Measurements from ENCODE around the gene CA10.
A peak's percentile ranks its signal among the peaks of the same experiment; 100 is the strongest.

Gene CA10

DNA sequence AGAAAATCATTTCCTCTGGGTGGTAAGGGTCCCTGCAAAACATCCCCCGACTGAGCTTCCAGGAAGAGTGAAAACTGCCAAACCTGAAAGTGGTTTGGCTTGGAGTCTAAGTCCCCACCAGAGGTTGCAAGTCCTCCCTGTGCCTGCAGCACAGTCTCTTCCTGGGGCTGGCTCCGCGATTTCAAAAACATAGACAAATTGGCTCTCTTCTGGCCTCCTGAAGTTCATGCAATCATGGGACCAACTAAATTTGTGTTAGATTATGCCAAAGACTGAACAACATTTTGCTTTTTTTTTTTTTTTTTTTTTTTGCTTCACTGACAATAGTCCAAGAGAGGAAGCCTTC is 447.9 kb downstream of the CA10 start:
- no peak for DNase-seq

DNA sequence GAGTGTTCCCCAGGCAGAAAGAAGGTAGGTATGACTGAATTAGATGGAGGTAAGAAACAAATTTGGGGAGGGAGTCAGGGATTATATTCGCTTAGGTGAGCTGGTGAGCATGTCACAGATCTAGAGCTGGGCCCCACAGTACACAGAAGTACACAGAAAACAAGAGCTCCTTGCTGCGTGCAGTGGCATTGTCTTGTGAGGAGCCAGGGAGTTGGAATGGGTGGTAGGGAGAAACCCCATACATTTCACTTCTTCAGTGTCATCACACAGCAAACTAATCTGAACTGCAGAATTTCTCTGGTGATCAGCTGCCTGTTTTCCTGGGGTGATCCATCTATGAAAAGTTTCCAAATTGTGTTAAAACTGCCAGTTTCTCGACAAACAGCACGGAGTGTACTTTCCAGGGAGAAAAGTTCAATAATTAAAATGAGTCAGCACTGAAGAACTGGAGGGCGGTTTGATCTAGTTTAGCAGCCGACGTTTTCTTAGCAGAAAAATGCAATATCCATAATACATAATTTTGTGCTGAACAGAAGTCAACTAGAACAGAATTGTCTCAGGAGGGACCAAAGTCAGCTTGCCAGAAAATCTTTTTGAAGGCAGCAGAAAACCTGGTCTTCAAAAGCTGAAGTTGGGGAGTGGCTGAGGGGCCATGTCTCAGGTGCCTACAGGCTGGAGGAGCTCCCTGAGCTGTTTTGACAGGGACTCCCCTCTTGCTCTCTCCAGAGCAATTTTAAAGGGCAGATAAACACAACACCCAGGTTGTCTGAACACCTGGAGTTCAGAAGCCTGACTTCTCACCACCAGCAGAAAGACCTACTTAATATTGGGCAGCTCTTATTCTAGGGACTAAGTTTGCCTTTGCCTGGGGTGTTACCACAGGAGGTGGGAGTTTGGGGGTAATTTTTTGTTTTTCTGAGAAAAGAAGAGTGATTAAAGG is 448.6 kb downstream of the CA10 start:
- DNase-seq, result peak in 1 of 2 donors; percentile 4

DNA sequence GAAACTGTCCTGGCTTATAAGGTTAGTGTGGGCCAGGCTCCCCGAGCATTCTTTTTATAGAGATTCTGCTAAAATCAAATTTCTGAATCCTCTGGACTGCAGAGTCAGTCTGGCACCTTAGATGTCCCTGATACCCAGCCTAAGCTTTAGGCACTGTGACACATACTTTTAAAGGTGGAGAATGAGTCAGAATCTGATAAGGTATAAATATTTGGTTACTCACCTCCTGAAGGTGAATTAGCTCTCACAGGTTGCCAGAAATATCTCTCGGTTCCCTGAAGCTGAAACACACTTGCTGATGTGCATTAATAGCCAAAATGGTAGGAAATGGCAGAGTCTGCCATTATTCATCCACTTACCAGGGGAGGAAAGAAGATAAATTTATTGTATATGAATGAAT is 451.3 kb downstream of the CA10 start:
- no peak for DNase-seq

DNA sequence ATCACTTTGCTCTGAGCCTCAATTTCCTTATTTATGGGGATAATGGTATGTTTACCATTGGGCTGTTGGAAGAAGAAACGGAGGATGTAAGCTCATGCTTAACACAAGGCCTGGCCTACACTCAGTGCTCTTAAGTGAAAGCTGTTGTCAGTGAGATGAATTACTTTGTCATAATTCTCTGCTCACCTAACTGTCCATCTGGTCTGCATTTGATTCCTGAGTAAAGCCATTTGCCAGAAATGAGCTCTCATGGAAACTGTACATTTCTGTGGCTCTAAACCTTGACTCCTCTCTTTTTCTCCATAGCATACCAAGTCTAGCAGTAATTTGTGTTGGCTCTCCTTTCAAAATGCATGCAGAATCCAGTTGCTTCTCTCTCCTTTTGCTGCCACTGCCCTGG is 452.4 kb downstream of the CA10 start:
- no peak for DNase-seq

DNA sequence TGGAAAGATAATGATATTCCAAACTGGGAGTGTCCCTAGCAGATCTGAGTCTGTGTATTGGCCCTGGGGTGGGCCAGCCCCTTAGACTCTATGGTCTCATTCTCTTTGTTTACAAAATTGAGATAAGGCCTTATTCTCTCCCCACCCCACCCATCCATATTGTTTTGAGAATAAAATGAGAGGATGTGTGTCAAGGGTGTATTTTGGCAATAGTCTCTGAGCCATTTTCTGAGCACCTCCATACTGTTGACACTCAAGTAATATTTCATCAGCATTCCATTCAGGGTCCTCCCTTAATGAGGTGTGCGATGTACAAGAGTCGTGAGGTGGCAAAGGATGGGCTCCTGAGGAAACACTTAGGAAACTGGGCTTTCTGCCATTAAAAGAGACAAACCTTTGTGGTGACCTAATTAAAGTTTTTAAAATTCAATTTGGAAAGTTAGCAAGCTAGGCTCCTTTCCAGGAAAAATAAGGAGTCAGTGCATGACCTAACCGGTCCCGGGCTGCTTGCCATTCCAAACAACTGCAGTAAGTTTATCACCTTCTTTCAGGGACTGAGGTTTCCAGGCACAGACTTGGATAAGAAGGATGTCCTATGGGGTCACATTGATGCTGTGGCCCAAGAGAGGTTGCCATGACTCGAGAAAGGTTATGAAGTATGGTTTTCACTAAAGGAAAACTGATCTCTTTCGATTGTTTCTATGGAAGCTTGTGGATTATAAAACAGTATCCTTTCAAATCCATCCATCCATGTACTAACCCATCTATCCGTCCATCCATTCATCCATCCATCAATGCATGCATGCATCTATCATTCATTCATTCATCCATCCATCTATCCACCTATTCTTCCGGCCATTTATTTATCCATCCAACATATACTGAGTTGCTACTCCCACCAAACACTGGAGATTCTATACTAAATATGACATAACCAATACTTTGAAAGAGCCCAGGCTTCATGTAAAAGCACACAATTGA is 454.9 kb downstream of the CA10 start:
- no peak for DNase-seq

DNA sequence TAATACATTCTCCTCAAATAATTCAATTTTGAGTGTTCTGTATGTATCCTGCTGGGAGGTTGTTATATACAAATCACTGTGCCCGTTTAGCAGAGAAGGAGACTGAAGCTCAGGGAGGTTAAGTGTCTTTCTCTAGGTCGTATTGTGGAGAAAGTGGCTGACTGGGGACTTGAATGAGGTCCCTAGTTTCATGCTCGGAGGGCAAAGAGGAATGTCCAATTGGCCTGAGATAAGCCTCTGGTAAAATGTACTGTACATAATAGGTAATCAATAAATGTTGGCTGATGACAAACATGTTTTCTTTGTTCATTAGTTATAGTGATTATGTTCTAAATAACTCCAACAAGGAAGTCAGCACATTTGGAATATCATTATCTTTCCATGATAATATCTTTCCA is 455.6 kb downstream of the CA10 start:
- DNase-seq, result no peak

DNA sequence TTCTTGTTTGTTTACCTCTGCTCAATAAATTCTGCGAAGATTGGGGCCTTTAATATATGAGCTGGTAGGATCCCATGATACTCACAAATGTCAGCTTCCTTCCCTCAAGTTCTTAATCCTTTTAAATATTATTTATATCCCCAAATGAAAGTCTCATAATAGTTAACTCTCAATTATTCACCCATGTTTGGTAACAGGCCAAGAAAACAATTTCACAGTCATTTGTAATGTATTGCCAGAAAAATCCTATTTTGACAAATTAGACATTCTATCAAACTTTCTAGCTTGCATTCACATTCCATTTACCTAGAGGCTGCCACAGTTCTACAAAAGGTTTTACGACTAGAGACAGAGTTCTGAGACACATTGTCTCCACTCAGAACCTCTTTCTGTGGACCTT is 457.0 kb downstream of the CA10 start:
- DNase-seq, result no peak

DNA sequence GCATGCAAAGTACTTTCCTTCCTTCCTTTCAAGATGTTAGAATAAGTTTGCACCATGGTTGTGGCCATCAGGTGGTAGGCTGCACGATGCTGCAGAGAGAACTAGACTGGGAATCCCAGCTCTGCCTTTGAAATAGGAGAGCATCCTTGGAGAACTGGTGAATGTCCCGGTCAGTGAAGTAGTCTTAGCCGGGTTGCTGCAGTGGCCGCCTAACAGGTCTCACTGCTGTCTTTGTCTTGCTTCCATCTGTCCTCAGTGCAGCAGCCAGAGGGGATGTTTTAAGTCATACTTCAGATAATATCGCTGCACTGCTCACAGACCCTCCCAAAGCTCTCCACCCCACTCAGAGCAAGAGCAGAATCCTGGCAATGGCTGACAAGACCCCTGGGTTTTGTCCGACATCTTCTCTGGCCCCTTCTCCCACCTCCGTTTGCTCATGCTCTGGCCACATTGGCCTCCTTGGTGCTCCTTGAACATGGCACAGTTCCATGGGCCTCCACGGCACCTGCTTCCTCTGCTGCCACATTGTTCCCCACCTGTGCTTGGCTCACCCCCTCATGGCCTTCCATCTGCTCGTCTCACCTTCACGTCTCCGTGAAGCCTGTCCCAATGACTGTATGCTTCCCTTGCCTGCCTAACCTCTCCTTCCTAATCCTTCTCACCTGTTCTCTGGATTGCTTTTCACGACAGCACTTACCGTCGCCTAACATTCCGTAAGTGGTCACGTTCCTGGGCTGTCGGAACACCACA is 458.3 kb downstream of the CA10 start:
- DNase-seq, result no peak

DNA sequence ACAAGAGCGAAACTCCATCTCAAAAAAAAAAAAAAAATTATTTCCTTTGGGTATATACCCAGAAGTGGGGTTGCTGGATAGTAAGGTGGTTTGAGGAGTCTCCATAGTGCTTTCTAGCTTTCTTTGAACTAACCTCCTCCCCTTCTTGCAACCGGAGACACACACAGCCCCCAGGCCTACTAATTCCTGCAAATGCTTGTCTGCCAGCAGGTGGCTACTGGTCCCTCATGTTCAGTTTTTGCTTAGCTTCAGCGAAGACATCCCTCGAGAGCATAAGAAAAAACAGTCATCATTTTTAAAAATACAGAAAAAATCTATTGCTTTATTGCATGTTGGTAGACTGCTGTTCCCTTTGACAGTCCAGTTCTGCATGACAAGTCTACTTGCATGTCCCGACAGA is 459.2 kb downstream of the CA10 start:
- no peak for DNase-seq

DNA sequence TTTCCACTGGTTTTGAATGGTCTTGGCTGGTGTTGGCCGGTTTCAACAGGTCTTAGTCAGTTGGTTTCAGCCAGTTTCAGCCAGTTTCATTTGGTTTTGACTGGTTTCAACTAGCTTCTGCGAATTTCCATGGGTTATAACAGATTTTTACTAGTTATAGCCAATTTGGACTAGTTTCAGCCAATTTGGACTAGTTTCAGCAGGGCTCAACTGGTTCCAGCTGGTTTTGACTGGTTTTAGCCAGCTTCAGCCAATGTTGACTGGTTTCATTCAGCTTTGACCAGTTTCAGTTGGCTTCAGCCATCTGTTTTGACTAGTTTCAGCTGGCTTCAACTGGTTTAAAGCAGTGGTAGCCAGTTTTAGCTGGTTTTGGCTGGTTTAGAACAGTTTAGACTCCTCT is 465.6 kb downstream of the CA10 start:
- DNase-seq, result no peak

DNA sequence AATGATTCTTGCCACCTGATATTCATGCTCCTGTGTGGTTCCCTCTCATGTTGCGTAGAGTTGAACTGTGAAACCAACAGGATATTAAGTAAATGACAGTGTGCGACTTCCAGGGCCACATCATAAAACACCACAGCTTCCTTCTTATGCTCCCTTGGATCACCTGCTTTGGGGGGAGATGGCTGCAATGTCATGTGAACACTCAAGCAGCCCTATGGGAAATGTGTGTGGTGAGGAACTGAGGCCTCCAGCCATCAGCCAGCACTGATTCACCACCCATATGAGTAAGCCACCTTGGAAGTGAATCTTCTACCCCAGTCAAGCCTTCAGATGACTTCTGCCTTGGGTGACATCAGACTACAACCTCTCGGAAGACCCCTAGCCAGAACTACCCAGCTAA is 470.6 kb downstream of the CA10 start:
- DNase-seq, result no peak

DNA sequence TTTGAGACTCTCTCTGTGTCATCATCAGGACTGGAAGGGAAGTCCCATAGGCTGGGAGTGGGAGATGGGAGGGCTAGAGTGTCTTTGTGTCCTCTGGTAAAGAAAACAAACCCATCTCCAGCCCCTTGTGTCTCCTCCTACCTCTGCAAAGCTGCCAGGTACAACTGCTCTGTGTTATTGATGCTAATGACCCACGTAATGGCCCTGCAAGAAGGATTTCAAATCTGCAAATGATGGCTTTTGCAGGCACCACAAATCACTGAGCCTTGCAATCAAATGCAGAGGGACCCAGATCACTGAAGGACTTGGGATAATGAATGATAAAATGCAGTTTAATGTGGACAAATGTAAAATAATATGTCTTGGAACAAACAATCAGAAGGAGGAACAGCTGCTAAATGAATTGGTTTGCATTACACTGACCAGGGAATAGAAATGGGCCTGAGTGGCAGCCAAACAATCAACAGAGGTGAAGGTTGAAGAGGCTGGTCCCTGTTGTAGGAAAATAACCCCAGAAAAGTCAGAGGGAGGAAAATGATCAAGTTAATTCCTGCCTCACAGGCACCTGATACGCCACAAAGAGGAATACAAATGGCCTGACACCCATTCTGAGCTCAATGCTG is 473.1 kb downstream of the CA10 start:
- DNase-seq, result no peak

DNA sequence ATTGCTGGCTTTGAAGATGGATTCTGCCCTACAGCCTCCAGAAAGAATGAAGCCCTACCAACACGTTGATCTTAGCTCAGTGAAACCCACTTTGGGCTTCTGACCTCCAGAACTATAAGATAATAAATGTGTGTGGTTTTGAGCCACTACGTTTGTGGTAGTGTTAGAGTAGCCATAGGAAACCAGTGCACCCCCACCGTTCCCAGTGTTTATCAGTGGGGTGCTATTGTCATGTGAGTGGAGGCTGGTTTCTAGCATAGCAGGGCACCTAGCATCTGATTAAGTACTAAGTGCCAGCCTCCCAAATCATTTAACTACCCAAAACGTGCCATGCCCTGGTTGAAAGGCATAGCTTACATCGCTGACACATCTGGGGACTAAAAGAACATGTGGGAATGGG is 474.3 kb downstream of the CA10 start:
- DNase-seq, result no peak

DNA sequence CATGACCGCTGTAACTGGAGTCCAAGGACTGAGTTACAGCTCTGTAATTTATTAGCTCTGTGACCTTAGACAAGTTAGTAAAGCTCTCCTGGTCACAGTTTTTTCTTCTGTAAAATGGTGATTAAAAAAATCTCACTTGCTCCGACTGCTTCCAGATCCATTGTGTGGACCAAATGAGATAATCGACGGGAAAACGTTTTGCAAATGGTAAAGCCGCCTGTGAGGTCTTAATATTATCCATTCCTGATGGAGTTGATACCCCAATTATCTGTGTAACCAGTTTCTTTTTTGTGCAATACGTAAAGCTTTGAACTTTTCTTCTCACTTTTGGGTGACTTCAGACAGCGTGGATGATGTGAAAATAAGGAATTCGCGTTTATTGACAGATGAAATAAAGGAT is 475.2 kb downstream of the CA10 start:
- no peak for DNase-seq

DNA sequence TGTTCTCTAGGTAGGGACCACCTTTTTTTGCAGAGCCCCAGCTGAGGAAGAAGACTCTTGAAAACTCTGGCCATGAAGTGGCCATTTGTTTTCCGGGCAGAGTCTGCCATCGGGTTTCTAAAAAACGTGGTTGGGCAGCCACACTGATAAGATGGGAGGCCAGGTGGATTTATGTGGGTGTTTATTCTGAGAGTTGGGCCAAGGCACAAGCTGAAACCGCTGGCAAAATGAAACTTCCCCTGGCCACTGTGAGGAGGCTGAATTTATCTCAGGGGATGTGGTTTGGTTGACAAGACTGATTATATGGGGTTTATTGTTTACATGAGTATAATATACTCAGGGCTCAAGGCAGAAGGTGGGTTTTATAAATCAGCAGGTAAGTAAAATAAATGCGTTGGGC is 476.4 kb downstream of the CA10 start:
- DNase-seq, result no peak

DNA sequence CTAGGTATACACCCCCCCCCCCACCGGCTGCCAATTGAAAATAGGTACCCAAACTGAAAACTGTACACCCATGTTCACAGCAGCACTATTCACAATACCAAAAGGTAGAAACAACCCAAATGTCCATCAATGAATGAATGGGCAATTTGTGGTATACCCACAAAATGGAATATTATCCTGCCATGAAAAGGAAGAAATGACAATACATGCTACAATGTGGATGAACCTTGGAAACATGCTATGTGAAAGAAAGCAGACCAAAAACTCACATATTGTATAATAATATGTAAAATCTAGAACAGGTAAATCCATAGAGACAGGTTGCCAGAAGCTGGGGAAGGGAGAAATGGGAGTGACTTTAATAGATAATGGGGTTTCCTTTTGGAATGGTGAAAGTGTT is 480.6 kb downstream of the CA10 start:
- DNase-seq, result no peak

DNA sequence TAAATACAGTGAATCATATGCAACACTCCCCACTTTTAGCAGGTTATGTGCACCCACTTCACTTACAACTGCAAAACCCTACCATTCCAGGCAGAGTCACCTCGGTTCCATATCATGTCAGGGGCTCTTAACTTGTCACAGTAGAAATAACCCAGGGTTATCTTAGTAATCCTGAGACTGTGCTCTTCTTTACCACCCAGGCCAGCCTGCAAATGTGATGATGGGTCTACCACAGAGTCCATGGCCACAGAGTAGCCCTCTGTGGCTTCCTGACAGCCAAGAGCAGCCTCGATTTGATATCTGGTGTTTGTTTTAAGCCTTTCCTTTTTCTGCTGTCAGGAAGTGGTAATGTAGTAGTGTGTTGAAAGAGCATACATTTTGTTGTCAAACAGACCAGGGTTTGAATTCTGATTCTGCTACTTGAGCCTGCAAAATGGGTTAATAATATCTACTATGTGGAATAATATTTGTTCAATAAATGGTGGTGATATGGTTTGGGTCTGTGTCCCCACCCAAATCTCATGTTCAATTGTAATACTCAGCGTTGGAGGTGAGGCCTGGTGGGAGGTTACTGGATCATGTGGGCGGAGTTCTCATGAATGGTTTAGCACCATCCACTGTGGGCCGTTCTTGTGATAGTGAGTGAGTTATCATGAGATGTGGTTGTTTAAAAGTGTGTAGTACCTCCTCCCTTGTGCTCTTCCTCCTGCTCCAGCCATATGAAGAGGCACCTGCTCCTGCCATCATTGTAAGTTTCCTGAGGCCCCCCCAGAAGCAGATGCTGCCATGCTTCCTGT is 481.6 kb downstream of the CA10 start:
- no peak for DNase-seq

DNA sequence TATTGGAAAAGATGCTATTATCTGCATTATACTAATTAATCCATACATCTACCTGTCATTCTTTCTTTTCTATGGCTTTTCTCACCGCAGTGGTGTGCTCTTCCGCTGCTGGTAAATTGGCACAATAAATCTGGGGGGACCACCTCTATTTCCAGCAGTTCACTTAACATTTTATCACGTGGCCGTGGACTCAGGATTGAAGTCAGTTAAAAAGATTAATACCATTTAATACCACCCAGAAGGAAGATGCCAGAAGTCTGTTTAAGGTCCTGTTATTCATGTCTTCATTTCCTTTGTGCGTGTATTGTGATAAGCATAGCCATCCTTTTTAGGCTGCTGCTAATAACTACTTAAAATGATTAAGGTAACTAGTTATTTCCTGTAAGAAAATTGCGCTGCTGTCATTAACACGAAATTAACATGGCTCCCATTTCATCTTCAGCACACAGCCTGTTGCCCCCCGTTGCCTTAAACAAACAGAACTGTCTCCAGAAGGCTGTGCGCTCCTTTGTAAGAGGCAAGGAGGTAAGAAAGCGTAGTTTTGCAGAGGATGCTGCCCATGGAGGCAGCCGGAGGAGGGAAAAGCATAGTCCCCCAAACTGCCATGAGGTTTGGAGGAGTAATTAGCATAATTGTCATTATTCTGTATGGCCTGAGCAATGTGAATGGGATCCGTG is 483.8 kb downstream of the CA10 start:
- DNase-seq, result no peak

DNA sequence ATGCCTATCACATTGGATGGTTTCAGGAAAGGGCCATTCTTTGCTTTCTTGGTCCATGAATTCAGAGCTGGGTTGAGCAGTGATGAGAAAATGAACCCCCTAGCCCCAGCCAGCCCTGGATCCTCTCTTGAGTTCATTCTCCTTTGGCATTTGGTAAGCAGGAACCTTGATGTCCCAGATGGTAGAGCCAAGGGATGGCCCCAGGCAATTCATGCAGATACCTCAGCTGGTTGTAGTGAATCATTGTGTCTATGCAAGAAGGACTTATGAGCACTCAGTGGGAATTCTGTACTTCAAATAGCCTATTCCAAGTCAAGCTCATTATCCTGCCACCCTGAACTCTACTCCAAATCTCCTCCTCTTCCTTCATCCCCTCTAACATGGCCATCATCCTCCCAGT is 485.4 kb downstream of the CA10 start:
- no peak for DNase-seq

DNA sequence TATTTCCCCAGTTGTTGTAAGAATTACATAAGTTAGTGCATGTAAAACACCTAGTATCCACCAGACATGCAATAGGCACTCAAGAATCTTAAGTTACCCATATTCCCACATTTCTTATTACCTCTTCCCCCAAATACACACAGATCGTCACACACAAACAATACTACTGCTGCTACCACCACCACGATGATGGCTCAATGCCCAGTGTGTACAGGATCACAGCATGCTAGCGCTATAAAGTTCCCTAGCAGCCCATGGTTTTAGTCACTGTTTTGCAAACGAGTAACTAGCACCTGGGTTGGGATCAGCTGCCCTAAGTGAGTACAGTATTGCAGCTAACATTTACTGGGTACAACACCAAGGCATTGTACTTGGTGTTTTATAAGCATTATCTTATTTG is 486.4 kb downstream of the CA10 start:
- DNase-seq, result no peak

DNA sequence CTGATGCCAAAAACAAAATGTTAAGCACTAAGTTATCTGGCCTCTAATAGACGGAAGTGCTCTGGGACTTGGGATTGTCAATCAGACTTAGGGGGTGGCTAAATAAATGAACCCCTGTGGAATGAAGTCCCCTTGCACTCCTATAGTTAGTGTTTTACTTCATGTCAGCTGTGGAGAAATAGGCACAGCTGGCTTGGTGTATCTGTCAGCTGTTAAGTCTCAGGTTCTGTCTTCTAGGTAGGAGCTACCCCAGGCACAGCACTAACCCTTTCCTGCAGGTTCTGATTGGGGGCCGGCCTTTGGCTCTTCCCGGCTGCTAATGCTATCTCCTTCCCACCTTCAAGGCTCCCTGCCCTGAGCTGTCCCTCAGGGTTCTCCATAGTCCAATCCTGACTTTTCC is 487.6 kb downstream of the CA10 start:
- no peak for DNase-seq

DNA sequence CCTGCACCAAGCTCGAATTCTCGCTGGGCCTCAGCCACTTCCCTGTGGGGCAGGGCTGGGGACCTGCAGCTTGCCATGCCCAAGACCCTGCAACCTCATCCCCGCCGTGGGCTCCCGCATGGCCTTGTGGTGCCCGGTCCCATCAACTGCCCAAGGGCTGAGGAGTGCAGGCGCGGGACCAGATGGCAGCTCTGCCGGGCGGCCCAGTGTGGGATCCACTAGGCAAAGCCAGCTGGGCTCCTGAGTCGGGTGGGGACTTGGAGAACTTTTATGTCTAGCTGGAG is 489.6 kb downstream of the CA10 start:
- no peak for DNase-seq

Data from hippocampal formation (tissue), 2 donors.